ENCODE data around the gene ZNF385C. TPM values are rescaled to one million over a fixed set of nuclear protein-coding genes. Genes with fewer than 3 reads are reported as not detected.

ZNF385C gene
- total RNA-seq, 6 donors from 2014 or later = 0.30 to 2.1 (median 0.44) TPM

DNA sequence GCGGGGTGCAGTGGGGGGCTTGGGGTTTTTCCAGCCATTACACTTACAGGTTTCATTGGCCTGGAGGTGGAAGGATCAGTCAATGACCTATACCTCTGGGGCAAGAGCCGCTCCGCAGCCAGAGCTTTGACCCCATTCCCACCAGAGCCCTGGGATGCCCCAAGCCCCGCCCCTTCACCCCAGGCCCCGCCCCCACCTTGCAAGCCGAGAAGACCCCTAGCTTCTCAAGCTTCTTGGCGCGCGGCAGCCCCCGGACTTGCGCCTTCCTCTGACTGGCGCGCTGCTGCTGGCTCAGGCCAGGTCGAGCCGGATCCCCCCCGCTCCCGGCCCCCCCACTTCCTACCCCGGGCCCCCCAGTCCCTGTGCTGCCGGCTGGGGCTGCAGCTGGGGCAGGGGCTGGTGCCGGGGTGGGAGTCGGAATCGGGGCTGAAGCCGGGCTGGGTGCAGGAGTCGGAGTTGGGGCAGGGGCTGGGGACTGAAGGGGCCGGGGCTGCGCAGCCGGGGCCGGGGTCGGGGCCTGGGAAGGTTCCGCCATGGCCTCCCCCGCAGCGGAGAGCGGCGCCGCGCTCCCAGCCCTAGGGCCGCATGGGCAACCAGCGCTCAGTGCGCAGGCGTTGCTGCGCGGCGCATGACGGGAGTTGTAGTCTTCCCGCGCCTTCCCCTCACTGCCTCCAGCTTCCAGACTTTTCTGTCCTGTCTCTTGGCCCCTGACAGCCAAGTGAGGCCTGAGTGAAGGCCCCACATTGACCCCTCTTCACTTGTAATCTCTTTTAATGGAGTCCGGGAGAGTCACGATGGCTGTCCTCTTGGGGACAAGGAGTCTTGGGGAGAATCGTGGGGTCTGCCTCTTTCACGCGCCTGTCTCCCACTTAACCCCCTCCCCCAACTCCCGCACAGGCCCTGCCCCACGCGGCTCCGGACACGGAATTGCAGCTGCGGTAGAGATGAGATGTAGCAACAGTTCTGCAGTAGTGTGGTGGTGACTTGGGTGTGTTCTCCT lies 22.8 kb upstream of the ZNF385C start, which contains the start of gene KAT2A:
KAT2A (minus strand) TSS at position 598 of the 1,000 bp plus-strand sequence; CDS start at position 535, 63 bp downstream.
- ATAC-seq (ENCODE audit: low FRiP score in 2 of 2) (peak; percentile 85 to 96), DNase-seq (peak; percentile 85 to 97)
- H3K27ac ChIP-seq = peak within 1 kb of the TSS; percentile 11 to 80 (median 52)
- WGBS, 2 donors = 13 to 21% methylated on average over 19 to 20 of the region's 57 CpGs
- TF ChIP-seq, protein P1, sequence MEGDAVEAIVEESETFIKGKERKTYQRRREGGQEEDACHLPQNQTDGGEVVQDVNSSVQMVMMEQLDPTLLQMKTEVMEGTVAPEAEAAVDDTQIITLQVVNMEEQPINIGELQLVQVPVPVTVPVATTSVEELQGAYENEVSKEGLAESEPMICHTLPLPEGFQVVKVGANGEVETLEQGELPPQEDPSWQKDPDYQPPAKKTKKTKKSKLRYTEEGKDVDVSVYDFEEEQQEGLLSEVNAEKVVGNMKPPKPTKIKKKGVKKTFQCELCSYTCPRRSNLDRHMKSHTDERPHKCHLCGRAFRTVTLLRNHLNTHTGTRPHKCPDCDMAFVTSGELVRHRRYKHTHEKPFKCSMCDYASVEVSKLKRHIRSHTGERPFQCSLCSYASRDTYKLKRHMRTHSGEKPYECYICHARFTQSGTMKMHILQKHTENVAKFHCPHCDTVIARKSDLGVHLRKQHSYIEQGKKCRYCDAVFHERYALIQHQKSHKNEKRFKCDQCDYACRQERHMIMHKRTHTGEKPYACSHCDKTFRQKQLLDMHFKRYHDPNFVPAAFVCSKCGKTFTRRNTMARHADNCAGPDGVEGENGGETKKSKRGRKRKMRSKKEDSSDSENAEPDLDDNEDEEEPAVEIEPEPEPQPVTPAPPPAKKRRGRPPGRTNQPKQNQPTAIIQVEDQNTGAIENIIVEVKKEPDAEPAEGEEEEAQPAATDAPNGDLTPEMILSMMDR (IDR thresholded peaks at IDR 0.05) = no peak
- peak in 1 of 2 donors; percentile 60 for TF ChIP-seq POLR2AphosphoS5 (IDR thresholded peaks at IDR 0.05)
- TF ChIP-seq POLR2A (IDR thresholded peaks at IDR 0.05) = peak in 1 of 4 donors; percentile 52
- no peaks in the 10 kb centered on the region for H3K9me3 ChIP-seq
- peaks cover 17 to 35% (median 20%) of the 10 kb centered on the region in 4 donors for H3K4me1 ChIP-seq
- H3K4me3 ChIP-seq = peak within 1 kb of the TSS; percentile 82 to 94 (median 88)
- no peaks in the 10 kb centered on the region for H3K27me3 ChIP-seq
- peaks cover 10 to 36% (median 15%) of the 10 kb centered on the region in 4 donors for H3K36me3 ChIP-seq

DNA sequence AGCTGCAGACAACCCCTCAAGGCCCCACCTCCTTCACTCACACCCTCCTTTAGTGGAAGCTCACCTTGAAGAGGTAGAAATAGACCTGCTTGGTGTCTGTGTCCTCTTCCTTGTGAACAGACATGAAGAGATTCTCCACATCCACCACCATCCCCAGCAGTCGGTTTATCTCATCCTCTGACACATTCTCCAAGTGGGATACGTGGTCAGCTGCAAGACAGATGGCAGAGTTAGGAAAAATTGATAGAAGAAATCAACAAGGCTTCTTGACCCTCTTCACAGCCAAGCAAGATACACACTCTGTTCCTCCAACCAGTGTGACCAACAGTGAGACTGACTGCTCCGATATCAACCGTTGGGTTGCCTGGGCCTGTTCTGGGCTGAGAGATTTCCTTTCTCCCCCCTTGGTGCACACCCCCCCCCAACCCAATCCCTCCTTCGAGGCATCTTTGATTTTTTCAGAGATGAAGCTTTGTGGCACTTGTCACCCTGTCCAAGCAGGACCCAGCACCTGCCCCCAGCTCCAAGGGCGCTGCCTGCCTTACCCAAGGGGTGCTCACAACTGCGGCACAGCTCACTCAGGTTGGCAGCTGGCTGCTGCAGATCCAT lies 22.0 kb upstream of the ZNF385C start:
- 37 to 62% methylated on average over 5 to 7 of the region's 7 CpGs for WGBS, 2 donors
- Histone ChIP-seq H3K4me1 (peaks cover 17 to 35% (median 20%) of the 10 kb centered on the region in 4 donors), H3K4me3 (peak overlapping the region; percentile 82 to 94 (median 88)), H3K36me3 (peaks cover 4 to 33% (median 7%) of the 10 kb centered on the region in 4 donors), H3K27me3 (no peaks in the 10 kb centered on the region), H3K27ac (peak overlapping the region in 1 of 4 donors; percentile 43), H3K9me3 (no peaks in the 10 kb centered on the region)
- TF ChIP-seq POLR2A (IDR thresholded peaks at IDR 0.05) (no peak), POLR2AphosphoS5 (IDR thresholded peaks at IDR 0.05) (no peak), EP300 (IDR thresholded peaks at IDR 0.05) (no peak)
- no peak for ATAC-seq (ENCODE audit: low FRiP score in 2 of 2)
- no peak for DNase-seq

DNA sequence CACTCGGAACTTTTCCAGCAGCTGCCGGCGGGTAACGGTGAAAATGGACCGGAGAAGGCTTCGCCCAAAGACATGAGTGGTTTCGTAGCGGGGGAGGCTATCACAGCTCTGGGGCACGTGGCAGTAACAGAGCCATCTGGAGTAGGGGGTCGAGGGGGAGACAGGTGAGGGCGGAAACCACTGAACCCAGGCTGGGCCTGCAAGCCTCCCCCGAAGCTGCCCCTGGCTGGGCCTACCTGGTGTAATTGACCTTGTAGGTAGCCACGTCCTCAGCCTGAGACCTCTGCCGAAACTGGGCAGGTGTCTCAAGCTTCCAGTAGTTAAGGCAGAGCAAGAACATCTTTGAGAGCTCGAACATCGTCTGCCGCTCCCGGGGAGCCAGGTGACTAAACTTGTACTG lies 21.0 kb upstream of the ZNF385C start:
- H3K9me3 ChIP-seq = no peaks in the 10 kb centered on the region

DNA sequence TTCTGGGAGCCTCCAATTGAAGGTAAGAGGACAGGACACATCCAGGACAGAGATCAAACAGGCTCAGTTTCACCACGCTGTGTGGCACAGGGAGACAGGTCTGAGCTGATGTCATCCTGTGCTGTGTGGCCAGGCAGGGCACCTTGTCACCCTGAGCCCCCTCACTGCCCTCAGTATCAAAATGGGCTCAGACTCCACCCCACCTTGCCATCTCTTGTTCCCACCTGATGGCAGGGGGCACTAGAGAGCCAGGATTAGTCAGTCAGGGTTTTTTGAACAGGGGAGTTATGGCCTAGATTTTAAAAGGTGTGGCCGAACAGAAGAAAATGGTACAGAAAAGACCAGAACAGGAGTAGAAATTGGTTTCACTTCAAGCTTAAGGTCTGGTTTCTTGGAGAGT lies 20.3 kb upstream of the ZNF385C start:
- DNase-seq (no peak), ATAC-seq (ENCODE audit: low FRiP score in 2 of 2) (no peak)
- peaks cover 0 to 34% (median 3%) of the 10 kb centered on the region in 4 donors for H3K36me3 ChIP-seq
- no peak overlapping the region for H3K27ac ChIP-seq
- TF ChIP-seq, protein P1 (IDR thresholded peaks at IDR 0.05) = peak in 4 of 6 experiments; percentile 29 to 46 (median 34)
- TF ChIP-seq EP300 (IDR thresholded peaks at IDR 0.05) (no peak), POLR2A (IDR thresholded peaks at IDR 0.05) (no peak)
- WGBS, 2 donors = 77 to 82% methylated on average over 2 of the region's 2 CpGs
- H3K4me3 ChIP-seq = no peak overlapping the region
- H3K27me3 ChIP-seq = no peaks in the 10 kb centered on the region
- no peaks in the 10 kb centered on the region for H3K9me3 ChIP-seq
- peaks cover 17 to 35% (median 20%) of the 10 kb centered on the region in 4 donors for H3K4me1 ChIP-seq

More for the DNA sequence above, 21.0 kb upstream of the ZNF385C start:
- no peak overlapping the region for H3K4me3 ChIP-seq
- WGBS, 2 donors = 93 to 96% methylated on average over 16 to 17 of the region's 18 CpGs
- no peak for DNase-seq
- H3K27me3 ChIP-seq = no peaks in the 10 kb centered on the region
- H3K36me3 ChIP-seq = peaks cover 0 to 28% (median 3%) of the 10 kb centered on the region in 4 donors
- TF ChIP-seq EP300 (IDR thresholded peaks at IDR 0.05) (no peak), POLR2A (IDR thresholded peaks at IDR 0.05) (no peak), POLR2AphosphoS5 (IDR thresholded peaks at IDR 0.05) (no peak)
- TF ChIP-seq, protein P1 (IDR thresholded peaks at IDR 0.05) = no peak
- H3K27ac ChIP-seq = no peak overlapping the region
- no peak for ATAC-seq (ENCODE audit: low FRiP score in 2 of 2)
- peaks cover 17 to 35% (median 20%) of the 10 kb centered on the region in 4 donors for H3K4me1 ChIP-seq

DNA sequence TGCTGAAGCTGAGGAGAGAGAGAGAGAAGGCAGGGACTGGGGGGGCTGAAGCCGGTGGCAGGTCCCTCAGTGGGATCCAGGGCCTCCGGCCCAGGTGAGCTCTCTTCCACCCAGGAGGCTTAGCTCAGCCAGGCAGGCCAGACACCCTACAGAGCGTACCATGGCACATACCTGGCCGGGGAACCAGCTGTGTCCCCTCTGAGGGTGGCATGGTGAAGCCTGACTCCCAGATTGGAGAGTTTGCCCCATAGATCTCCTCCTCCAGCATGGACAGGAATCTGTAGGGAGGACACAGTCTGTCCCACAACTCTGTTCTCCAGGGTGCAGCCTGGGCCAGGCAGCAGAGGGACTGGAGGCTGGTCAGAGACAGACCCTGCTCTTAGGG lies 19.8 kb upstream of the ZNF385C start:
- Histone ChIP-seq H3K36me3 (peaks cover 0 to 38% (median 3%) of the 10 kb centered on the region in 4 donors), H3K27ac (no peak overlapping the region), H3K27me3 (no peaks in the 10 kb centered on the region), H3K4me3 (no peak overlapping the region), H3K9me3 (no peaks in the 10 kb centered on the region), H3K4me1 (peaks cover 19 to 37% (median 22%) of the 10 kb centered on the region in 4 donors)
- ATAC-seq (ENCODE audit: low FRiP score in 2 of 2) (no peak), DNase-seq (no peak)
- TF ChIP-seq EP300 (IDR thresholded peaks at IDR 0.05) (no peak), POLR2A (IDR thresholded peaks at IDR 0.05) (no peak), POLR2AphosphoS5 (IDR thresholded peaks at IDR 0.05) (no peak)
- TF ChIP-seq, protein P1 (IDR thresholded peaks at IDR 0.05) = no peak
- 94 to 98% methylated on average over 3 to 4 of the region's 4 CpGs for WGBS, 2 donors
